HEK293T (cell line): ENCODE measurements around the gene NPLOC4.

ENCODE experiments used
- CTCF ChIA-PET: fragments of 350-600 bp; formaldehyde crosslinking; extraction: SDS; loops from one replicate; lab custom pipeline; 2021; ENCODE audit warnings: antibody characterized with exemption, inconsistent platforms; lab: Yijun Ruan, JAX
- POLR2A ChIA-PET: fragments of 350-600 bp; formaldehyde crosslinking; extraction: SDS; loops from one replicate; lab custom pipeline; 2020; ENCODE audit warnings: antibody characterized with exemption, inconsistent platforms; lab: Yijun Ruan, JAX
- DNase-seq: peaks from one replicate; pipeline ENCODE4 v3.0.0; 2012; ENCODE audit warnings: mixed read lengths; ENCODE audit errors: extremely low spot score
- ARNT ChIP-seq: fragments of 450-650 bp; IDR thresholded peaks from 2 replicates; pipeline ENCODE4 v1.6.1; 2017; ENCODE audit warnings: mild to moderate bottlenecking
- BHLHE40 ChIP-seq: fragments of 450-650 bp; IDR thresholded peaks from 2 replicates; pipeline ENCODE4 v1.6.1; 2016; ENCODE audit warnings: mild to moderate bottlenecking, moderate library complexity, borderline replicate concordance
- CTBP1 ChIP-seq: fragments of 450-650 bp; IDR thresholded peaks from 2 replicates; pipeline ENCODE4 v1.6.1; 2016; ENCODE audit warnings: borderline replicate concordance
- ELF4 ChIP-seq: fragments of 450-650 bp; IDR thresholded peaks from 2 replicates; pipeline ENCODE4 v1.6.1; 2017; ENCODE audit warnings: antibody characterized with exemption
- FOXA1 ChIP-seq: fragments of 450-650 bp; IDR thresholded peaks from 2 replicates; pipeline ENCODE4 v1.6.1; 2016; ENCODE audit warnings: mild to moderate bottlenecking
- FOXK2 ChIP-seq: fragments of 450-650 bp; IDR thresholded peaks from 2 replicates; pipeline ENCODE4 v1.6.1; 2016; ENCODE audit warnings: mild to moderate bottlenecking
- FOXM1 ChIP-seq: fragments of 450-650 bp; IDR thresholded peaks from 2 replicates; pipeline ENCODE4 v1.6.1; 2017; ENCODE audit warnings: mild to moderate bottlenecking, borderline replicate concordance
- HDGF ChIP-seq: fragments of 450-650 bp; IDR thresholded peaks from 2 replicates; pipeline ENCODE4 v1.6.1; 2017; ENCODE audit warnings: antibody characterized with exemption, borderline replicate concordance
- L3MBTL2 ChIP-seq: fragments of 450-650 bp; conservative IDR thresholded peaks from 2 replicates; pipeline ENCODE4 v1.6.1; 2016; ENCODE audit warnings: mild to moderate bottlenecking
- LEF1 ChIP-seq: fragments of 450-650 bp; IDR thresholded peaks from 2 replicates; pipeline ENCODE4 v1.6.1; 2017; ENCODE audit warnings: mild to moderate bottlenecking, borderline replicate concordance
- NFRKB ChIP-seq: fragments of 450-650 bp; IDR thresholded peaks from 2 replicates; pipeline ENCODE4 v1.6.1; 2016; ENCODE audit warnings: mild to moderate bottlenecking, moderate library complexity
- PKNOX1 ChIP-seq: fragments of 450-650 bp; IDR thresholded peaks from 2 replicates; pipeline ENCODE4 v1.6.1; 2016
- SP1 ChIP-seq: fragments of 450-650 bp; IDR thresholded peaks from 2 replicates; pipeline ENCODE4 v1.6.1; 2017
- SUZ12 ChIP-seq: fragments of 450-650 bp; IDR thresholded peaks from 2 replicates; pipeline ENCODE4 v1.6.1; 2016; ENCODE audit warnings: mild to moderate bottlenecking
- TARDBP ChIP-seq: fragments of 450-650 bp; IDR thresholded peaks from 2 replicates; pipeline ENCODE4 v1.6.1; 2016
- ZNF384 ChIP-seq: fragments of 450-650 bp; IDR thresholded peaks from 2 replicates; pipeline ENCODE4 v1.6.1; 2016

Gene NPLOC4

GRCh38 chr17:81517009-81517338 is 119.9 kb downstream of the NPLOC4 start:
- CTCF ChIA-PET: no interaction called here
- no peak for DNase-seq
- POLR2A ChIA-PET: interaction anchor here (0.8 to 7.5 kb wide), 2 partner anchors 19 to 26 kb away, joined by 3 to 66 read pairs; no protein-coding TSS in a partner anchor
- TF ChIP-seq ARNT (no peak), BHLHE40 (no peak), FOXA1 (no peak), LEF1 (no peak), FOXK2 (no peak), HDGF (no peak), TARDBP (no peak), L3MBTL2 (no peak), NFRKB (no peak), ELF4 (no peak), SP1 (no peak)

GRCh38 chr17:81516439-81516838 is 120.5 kb downstream of the NPLOC4 start:
- ChIA-PET POLR2A (interaction anchor here (0.8 to 7.5 kb wide), 3 partner anchors 20 to 35 kb away, joined by 3 to 66 read pairs (median 16); partner anchors contain the start of gene FAAP100), CTCF (no interaction called here)
- no peak for DNase-seq
- no peak for TF ChIP-seq ARNT
- no peak for TF ChIP-seq SUZ12
- TF ChIP-seq L3MBTL2: no peak
- no peak for TF ChIP-seq ZNF384
- TF ChIP-seq FOXM1: no peak
- no peak for TF ChIP-seq BHLHE40
- TF ChIP-seq FOXA1: no peak
- TF ChIP-seq PKNOX1: no peak
- TF ChIP-seq NFRKB: no peak
- TF ChIP-seq CTBP1: no peak
- no peak for TF ChIP-seq FOXK2
- TF ChIP-seq SP1: no peak
- TF ChIP-seq HDGF: no peak
- no peak for TF ChIP-seq LEF1
- no peak for TF ChIP-seq ELF4
- no peak for TF ChIP-seq TARDBP

GRCh38 chr17:81515530-81516041 is 121.3 kb downstream of the NPLOC4 start:
- CTCF ChIA-PET: interaction anchor here (0.7 to 0.9 kb wide), 2 partner anchors 31 to 117 kb away, joined by 3 read pairs; no protein-coding TSS in a partner anchor
- TF ChIP-seq ARNT: no peak
- POLR2A ChIA-PET: interaction anchor here (0.7 to 7.5 kb wide), 8 partner anchors 8 to 277 kb away, joined by 3 to 66 read pairs (median 4); partner anchors contain the start of genes FAAP100, NDUFAF8 and TEPSIN
- DNase-seq: no peak

- CTCF ChIA-PET: interaction anchor here (0.7 to 0.9 kb wide), 2 partner anchors 31 to 116 kb away, joined by 3 read pairs; no protein-coding TSS in a partner anchor
- POLR2A ChIA-PET: interaction anchor here (0.7 to 7.5 kb wide), 8 partner anchors 9 to 276 kb away, joined by 3 to 66 read pairs (median 4); partner anchors contain the start of genes FAAP100, NDUFAF8 and TEPSIN
- TF ChIP-seq FOXM1 (peak; percentile 42; the same call in 1 of the 2 replicates), ARNT (0 out of 2 replicates have a peak, but pooled peaks have one; percentile 14), LEF1 (no peak; the same call in 1 of the 2 replicates)
- DNase-seq: peak; percentile 63
These were observed 122.0 kb downstream of the NPLOC4 start for GRCh38 chr17:81514739-81515529.

GRCh38 chr17:81514489-81514738 is 122.5 kb downstream of the NPLOC4 start:
- no peak for DNase-seq
- POLR2A ChIA-PET: interaction anchor here (1.0 to 7.5 kb wide), 5 partner anchors 9 to 121 kb away, joined by 3 to 66 read pairs (median 4); partner anchors contain the start of gene FAAP100
- CTCF ChIA-PET: no interaction called here
- TF ChIP-seq NFRKB: no peak
- TF ChIP-seq ELF4: no peak
- TF ChIP-seq LEF1: no peak
- TF ChIP-seq SP1: no peak
- TF ChIP-seq FOXK2: no peak
- TF ChIP-seq CTBP1: no peak
- no peak for TF ChIP-seq TARDBP
- TF ChIP-seq FOXA1: no peak

- POLR2A ChIA-PET: interaction anchor here (0.6 to 7.5 kb wide), 8 partner anchors 9 to 199 kb away, joined by 3 to 66 read pairs (median 4); partner anchors contain the start of gene FAAP100
- DNase-seq: no peak
These were observed 123.0 kb downstream of the NPLOC4 start for GRCh38 chr17:81513753-81514488.

GRCh38 chr17:81513372-81513752 is 123.5 kb downstream of the NPLOC4 start:
- peak; percentile 53 for DNase-seq
- CTCF ChIA-PET: interaction anchor here (1.0 kb wide), 1 partner anchor 221 kb away, joined by 3 read pairs; no protein-coding TSS in a partner anchor
- POLR2A ChIA-PET: interaction anchor here (0.6 to 7.5 kb wide), 11 partner anchors 10 to 242 kb away, joined by 3 to 66 read pairs (median 4); partner anchors contain the start of gene FAAP100
- TF ChIP-seq ELF4 (no peak), NFRKB (no peak), CTBP1 (no peak), FOXK2 (no peak), HDGF (no peak), SUZ12 (no peak), FOXM1 (no peak), TARDBP (no peak), LEF1 (no peak), SP1 (no peak), ARNT (no peak), FOXA1 (no peak), L3MBTL2 (no peak), ZNF384 (no peak), BHLHE40 (no peak), PKNOX1 (no peak)

More at GRCh38 chr17:81513753-81514488, 123.0 kb downstream of the NPLOC4 start:
- CTCF ChIA-PET: interaction anchor here (1.0 kb wide), 1 partner anchor 222 kb away, joined by 3 read pairs; no protein-coding TSS in a partner anchor
- TF ChIP-seq TARDBP: no peak
- TF ChIP-seq L3MBTL2: no peak
- TF ChIP-seq BHLHE40: no peak
- TF ChIP-seq LEF1: no peak
- no peak for TF ChIP-seq ZNF384
- TF ChIP-seq ARNT: no peak
- TF ChIP-seq FOXK2: no peak
- no peak for TF ChIP-seq CTBP1
